Brain microvascular endothelial cell (primary cell): ENCODE data around the gene CASP10.
"Not testable (repeated sequence)": the region's sequence is repeated elsewhere in the genome, so short reads cannot be mapped to it uniquely, and the experiment has no call there.

Experiments used
- DNase-seq: peaks from one replicate; pipeline ENCODE4 v3.0.0-alpha.2; 2020
- H3K27ac ChIP-seq: fragments of 250-450 bp; sonication (Bioruptor Pico); 2 replicates; pipeline ENCODE4 v1.5.1; 2020; ENCODE audit warnings: mild to moderate bottlenecking, moderate library complexity
- H3K27me3 ChIP-seq: fragments of 250-450 bp; sonication (Bioruptor Pico); replicated peaks from 2 replicates; pipeline ENCODE4 v1.5.1; 2020; ENCODE audit warnings: mild to moderate bottlenecking
- H3K36me3 ChIP-seq: fragments of 250-450 bp; sonication (Bioruptor Pico); replicated peaks from 2 replicates; pipeline ENCODE4 v1.5.1; 2020; ENCODE audit warnings: mild to moderate bottlenecking
- H3K4me3 ChIP-seq: 2 replicates; pipeline ENCODE4 v1.5.1; 2011; ENCODE audit warnings: low read depth, mild to moderate bottlenecking, control low read depth, low read length, moderate library complexity
- CTCF ChIP-seq: IDR thresholded peaks from 2 replicates; pipeline ENCODE4 v1.5.1; 2011; ENCODE audit warnings: low read depth, mild to moderate bottlenecking, moderate library complexity, low read length, control low read depth, inconsistent platforms; ENCODE audit errors: missing control alignments
- in situ Hi-C: cut with HindIII; loops from 2 replicates; pipeline ENCODE4 v1.10.0; 2017; ENCODE audit warnings: low sequenced_read_pairs, low pct_ligation_motif_present

The CASP10 gene

GRCh38 chr2:201156036-201156435, 26.9 kb upstream of the CASP10 start:
- H3K27me3 ChIP-seq, result no peaks in the 10 kb centered on the region
- H3K36me3 ChIP-seq, result peaks cover 55% of the 10 kb centered on the region
- no peak for TF ChIP-seq CTCF
- H3K27ac ChIP-seq, result no peak overlapping the region
- no peak overlapping the region for H3K4me3 ChIP-seq
- in situ Hi-C loops, result no loop called here
- no peak for DNase-seq

GRCh38 chr2:201156640-201157039, 26.3 kb upstream of the CASP10 start:
- Histone ChIP-seq H3K4me3 (no peak overlapping the region), H3K27me3 (no peaks in the 10 kb centered on the region), H3K36me3 (peaks cover 59% of the 10 kb centered on the region), H3K27ac (no peak overlapping the region)
- DNase-seq, result no peak
- no peak for TF ChIP-seq CTCF
- in situ Hi-C loops, result no loop called here

- Histone ChIP-seq H3K27ac (peak overlapping the region; percentile 63), H3K36me3 (peaks cover 68% of the 10 kb centered on the region), H3K4me3 (no peak overlapping the region), H3K27me3 (no peaks in the 10 kb centered on the region)
- no peak for DNase-seq
- in situ Hi-C loops, result no loop called here
- no peak for TF ChIP-seq CTCF
Observed at GRCh38 chr2:201157694-201158093, 25.2 kb upstream of the CASP10 start.

GRCh38 chr2:201158111-201158929, 24.6 kb upstream of the CASP10 start:
- peak; percentile 80 for TF ChIP-seq CTCF
- Histone ChIP-seq H3K27me3 (no peaks in the 10 kb centered on the region), H3K4me3 (no peak overlapping the region), H3K27ac (peak overlapping the region; percentile 63), H3K36me3 (peaks cover 68% of the 10 kb centered on the region)
- in situ Hi-C loops, result no loop called here
- DNase-seq, result peak; percentile 78

- Histone ChIP-seq H3K27me3 (no peaks in the 10 kb centered on the region), H3K4me3 (no peak overlapping the region), H3K27ac (no peak overlapping the region), H3K36me3 (peaks cover 72% of the 10 kb centered on the region)
- DNase-seq, result no peak
- in situ Hi-C loops, result no loop called here
- TF ChIP-seq CTCF, result no peak
Observed at GRCh38 chr2:201164166-201164565, 18.8 kb upstream of the CASP10 start.

- Histone ChIP-seq H3K4me3 (no peak overlapping the region), H3K27ac (no peak overlapping the region), H3K27me3 (no peaks in the 10 kb centered on the region), H3K36me3 (peaks cover 40% of the 10 kb centered on the region)
- no peak for TF ChIP-seq CTCF
- in situ Hi-C loops, result no loop called here
- DNase-seq, result no peak
Observed at GRCh38 chr2:201167546-201167945, 15.4 kb upstream of the CASP10 start.

- H3K4me3 ChIP-seq, DNase-seq, in situ Hi-C loops, H3K27me3 ChIP-seq, H3K27ac ChIP-seq: not testable (repeated sequence)
- peaks cover 31% of the 10 kb centered on the region for H3K36me3 ChIP-seq
Observed at GRCh38 chr2:201168496-201168895, 14.4 kb upstream of the CASP10 start.
